Measurements from ENCODE around the gene ARL16. TPM values are rescaled to one million over a fixed set of nuclear protein-coding genes. Genes with fewer than 3 reads are reported as not detected.

ARL16 gene
- total RNA-seq, 1 experiment from 2014 or later: 41.7 TPM

DNA sequence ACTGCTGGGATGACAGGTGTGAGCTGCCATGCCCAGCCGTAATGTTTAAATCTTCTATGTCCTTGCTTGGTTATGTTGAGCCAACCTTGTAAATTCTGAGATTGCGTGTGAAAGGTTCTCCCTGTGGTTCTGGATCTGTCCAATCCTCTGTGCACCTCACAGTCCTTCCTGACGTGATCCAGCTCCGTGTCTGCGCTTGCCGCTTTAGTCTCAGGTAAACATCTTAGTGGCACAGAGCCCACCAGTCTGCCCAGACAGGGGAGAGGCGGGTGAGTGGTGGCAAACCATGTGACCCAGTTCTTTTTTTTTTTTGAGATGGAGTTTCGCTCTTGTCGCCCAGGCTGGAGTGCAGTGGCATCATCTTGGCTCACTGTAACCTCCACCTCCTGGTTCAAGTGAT, 42.4 kb upstream of the ARL16 start:
- intact Hi-C loops (cut with micrococcal nuclease; ENCODE audit: unreplicated experiment): no loop called here
- POLR2A ChIA-PET (ENCODE audit: unreplicated experiment): interaction anchor here (0.6 kb wide), 1 partner anchor 44 kb away, joined by 7 read pairs; no protein-coding TSS in a partner anchor
- H3K9me2 ChIP-seq (ENCODE audit: insufficient read depth): no peaks in the 10 kb centered on the region
- DNase-seq: no peak
- TF ChIP-seq EZH2 (IDR thresholded peaks at IDR 0.05; ENCODE audit: low read depth): no peak
- TF ChIP-seq CTCF (conservative IDR thresholded peaks at IDR 0.05): no peak
- BruUV-seq (replicated peaks): no TSS peak
- H3K27ac ChIP-seq: no peak overlapping the region
- H3K27me3 ChIP-seq (ENCODE audit: insufficient read depth, low read depth): no peaks in the 10 kb centered on the region
- H2AFZ ChIP-seq: no peak overlapping the region
- no peaks in the 10 kb centered on the region for H3K79me2 ChIP-seq (ENCODE audit: low read depth)
- no peaks in the 10 kb centered on the region for H3K9me3 ChIP-seq (ENCODE audit: insufficient read depth, low read depth)
- no peak overlapping the region for H3K4me2 ChIP-seq
- H3F3A ChIP-seq (ENCODE audit: insufficient read depth, low read depth): peaks cover 23% of the 10 kb centered on the region; the same call in 1 of the 2 replicates
- H4K20me1 ChIP-seq (ENCODE audit: insufficient read depth): no peaks in the 10 kb centered on the region
- no peak overlapping the region for H3K4me3 ChIP-seq
- no peaks in the 10 kb centered on the region for H3K36me3 ChIP-seq (ENCODE audit: low read depth)
- peaks cover 32% of the 10 kb centered on the region for H3K4me1 ChIP-seq (replicated peaks; ENCODE audit: insufficient read depth)
- CTCF ChIA-PET: no interaction called here

- H3F3A ChIP-seq (ENCODE audit: insufficient read depth, low read depth): peaks cover 26% of the 10 kb centered on the region; the same call in 1 of the 2 replicates
- no peak overlapping the region for H3K27ac ChIP-seq
- H3K79me2 ChIP-seq (ENCODE audit: low read depth): no peaks in the 10 kb centered on the region
- ChIA-PET POLR2A (ENCODE audit: unreplicated experiment) (interaction anchor here (0.6 kb wide), 2 partner anchors 44 to 206 kb away, joined by 4 to 7 read pairs; no protein-coding TSS in a partner anchor), CTCF (interaction anchor here (0.5 kb wide), 1 partner anchor 20 kb away, joined by 12 read pairs; no protein-coding TSS in a partner anchor)
- H4K20me1 ChIP-seq (ENCODE audit: insufficient read depth): no peaks in the 10 kb centered on the region
- DNase-seq: no peak
- no peak overlapping the region for H3K4me3 ChIP-seq
- no TSS peak for BruUV-seq (replicated peaks)
- peaks cover 32% of the 10 kb centered on the region for H3K4me1 ChIP-seq (replicated peaks; ENCODE audit: insufficient read depth)
- H2AFZ ChIP-seq: no peak overlapping the region
- H3K27me3 ChIP-seq (ENCODE audit: insufficient read depth, low read depth): no peaks in the 10 kb centered on the region
- H3K36me3 ChIP-seq (ENCODE audit: low read depth): no peaks in the 10 kb centered on the region
- no peaks in the 10 kb centered on the region for H3K9me2 ChIP-seq (ENCODE audit: insufficient read depth)
- intact Hi-C loops (cut with micrococcal nuclease; ENCODE audit: unreplicated experiment): no loop called here
- no peak overlapping the region for H3K4me2 ChIP-seq
- no peaks in the 10 kb centered on the region for H3K9me3 ChIP-seq (ENCODE audit: insufficient read depth, low read depth)
- TF ChIP-seq CTCF (conservative IDR thresholded peaks at IDR 0.05) (no peak), EZH2 (IDR thresholded peaks at IDR 0.05; ENCODE audit: low read depth) (no peak)
Measured at GRCh38 chr17:81725439-81725838, 41.8 kb upstream of the ARL16 start.

- peak overlapping the region; percentile 70; the same call in 1 of the 2 replicates for H3K4me2 ChIP-seq
- no peaks in the 10 kb centered on the region for H3K9me2 ChIP-seq (ENCODE audit: insufficient read depth)
- peaks cover 31% of the 10 kb centered on the region; the same call in 1 of the 2 replicates for H3F3A ChIP-seq (ENCODE audit: insufficient read depth, low read depth)
- no peaks in the 10 kb centered on the region for H3K79me2 ChIP-seq (ENCODE audit: low read depth)
- 0 out of 2 replicates have a peak overlapping the region, but pooled peaks have one; percentile 68 for H3K27ac ChIP-seq
- no peaks in the 10 kb centered on the region for H4K20me1 ChIP-seq (ENCODE audit: insufficient read depth)
- intact Hi-C loops (cut with micrococcal nuclease; ENCODE audit: unreplicated experiment): no loop called here
- no peak for DNase-seq
- POLR2A ChIA-PET (ENCODE audit: unreplicated experiment): no interaction called here
- no TSS peak for BruUV-seq (replicated peaks)
- H3K4me3 ChIP-seq: no peak overlapping the region
- CTCF ChIA-PET: interaction anchor here (0.6 kb wide), 1 partner anchor 138 kb away, joined by 3 read pairs; no protein-coding TSS in a partner anchor
- H3K36me3 ChIP-seq (ENCODE audit: low read depth): no peaks in the 10 kb centered on the region
- H2AFZ ChIP-seq: no peak overlapping the region
- H3K27me3 ChIP-seq (ENCODE audit: insufficient read depth, low read depth): no peaks in the 10 kb centered on the region
- peaks cover 32% of the 10 kb centered on the region for H3K4me1 ChIP-seq (replicated peaks; ENCODE audit: insufficient read depth)
- H3K9me3 ChIP-seq (ENCODE audit: insufficient read depth, low read depth): no peaks in the 10 kb centered on the region
- no peak for TF ChIP-seq EZH2 (IDR thresholded peaks at IDR 0.05; ENCODE audit: low read depth)
- no peak for TF ChIP-seq CTCF (conservative IDR thresholded peaks at IDR 0.05)
Measured at GRCh38 chr17:81723651-81724209, 40.1 kb upstream of the ARL16 start.
